RPMI8226 (cell line): ENCODE results near the gene CHERP.
A peak's percentile ranks its signal among the peaks of the same experiment; 100 is the strongest.

Experiments
- DNase-seq: peaks from one replicate; pipeline ENCODE4 v3.0.0-alpha.2; 2015

CHERP gene, protein sequence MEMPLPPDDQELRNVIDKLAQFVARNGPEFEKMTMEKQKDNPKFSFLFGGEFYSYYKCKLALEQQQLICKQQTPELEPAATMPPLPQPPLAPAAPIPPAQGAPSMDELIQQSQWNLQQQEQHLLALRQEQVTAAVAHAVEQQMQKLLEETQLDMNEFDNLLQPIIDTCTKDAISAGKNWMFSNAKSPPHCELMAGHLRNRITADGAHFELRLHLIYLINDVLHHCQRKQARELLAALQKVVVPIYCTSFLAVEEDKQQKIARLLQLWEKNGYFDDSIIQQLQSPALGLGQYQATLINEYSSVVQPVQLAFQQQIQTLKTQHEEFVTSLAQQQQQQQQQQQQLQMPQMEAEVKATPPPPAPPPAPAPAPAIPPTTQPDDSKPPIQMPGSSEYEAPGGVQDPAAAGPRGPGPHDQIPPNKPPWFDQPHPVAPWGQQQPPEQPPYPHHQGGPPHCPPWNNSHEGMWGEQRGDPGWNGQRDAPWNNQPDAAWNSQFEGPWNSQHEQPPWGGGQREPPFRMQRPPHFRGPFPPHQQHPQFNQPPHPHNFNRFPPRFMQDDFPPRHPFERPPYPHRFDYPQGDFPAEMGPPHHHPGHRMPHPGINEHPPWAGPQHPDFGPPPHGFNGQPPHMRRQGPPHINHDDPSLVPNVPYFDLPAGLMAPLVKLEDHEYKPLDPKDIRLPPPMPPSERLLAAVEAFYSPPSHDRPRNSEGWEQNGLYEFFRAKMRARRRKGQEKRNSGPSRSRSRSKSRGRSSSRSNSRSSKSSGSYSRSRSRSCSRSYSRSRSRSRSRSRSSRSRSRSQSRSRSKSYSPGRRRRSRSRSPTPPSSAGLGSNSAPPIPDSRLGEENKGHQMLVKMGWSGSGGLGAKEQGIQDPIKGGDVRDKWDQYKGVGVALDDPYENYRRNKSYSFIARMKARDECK

DNA sequence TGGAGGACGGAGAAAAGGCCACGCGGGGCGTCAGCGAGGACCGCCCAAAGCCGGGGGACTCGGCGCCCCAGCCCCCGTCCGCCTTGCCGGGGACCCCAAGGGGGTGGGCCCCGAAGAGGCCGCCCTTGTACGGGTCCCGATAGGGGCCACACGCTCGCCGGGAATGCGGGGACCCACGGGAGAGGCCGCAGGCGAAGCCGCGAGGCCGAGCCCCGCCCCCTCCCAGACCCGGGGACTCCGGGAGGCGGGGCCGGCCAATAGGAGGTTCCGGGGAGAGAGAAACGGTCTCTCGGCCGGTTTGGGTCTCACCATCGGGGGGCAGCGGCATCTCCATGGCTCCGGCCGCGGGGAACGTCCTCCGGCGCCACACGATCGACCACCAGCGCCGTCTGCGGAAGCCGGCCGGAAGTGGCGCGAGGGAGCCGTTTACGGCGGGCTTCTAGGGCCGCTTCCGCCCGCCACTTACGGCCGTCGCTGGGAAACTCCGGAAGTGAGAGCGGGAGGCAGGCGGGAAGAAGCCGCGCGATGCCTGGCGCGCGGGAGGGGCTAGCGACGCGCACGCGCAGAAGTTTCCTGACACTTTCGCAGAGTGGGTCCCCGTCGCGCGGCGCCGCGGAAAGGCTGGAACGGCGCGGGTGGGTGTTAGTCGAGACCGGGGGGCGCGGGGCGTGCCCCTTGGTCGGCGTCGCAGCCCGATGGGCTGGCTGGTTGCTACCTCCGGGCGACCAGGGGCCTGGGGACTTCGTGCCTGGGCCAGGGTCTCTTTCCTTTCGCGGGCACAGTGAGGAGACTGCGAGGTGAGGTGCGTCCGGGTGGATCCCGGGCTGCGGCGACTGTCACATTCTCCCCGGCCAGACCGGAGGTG, at the start of gene CHERP:
Gene CHERP (minus strand): TSS at position 393 of the 865 bp plus-strand sequence. CDS start 59 bp downstream, at position 334.
- DNase-seq: peak; percentile 98

DNA sequence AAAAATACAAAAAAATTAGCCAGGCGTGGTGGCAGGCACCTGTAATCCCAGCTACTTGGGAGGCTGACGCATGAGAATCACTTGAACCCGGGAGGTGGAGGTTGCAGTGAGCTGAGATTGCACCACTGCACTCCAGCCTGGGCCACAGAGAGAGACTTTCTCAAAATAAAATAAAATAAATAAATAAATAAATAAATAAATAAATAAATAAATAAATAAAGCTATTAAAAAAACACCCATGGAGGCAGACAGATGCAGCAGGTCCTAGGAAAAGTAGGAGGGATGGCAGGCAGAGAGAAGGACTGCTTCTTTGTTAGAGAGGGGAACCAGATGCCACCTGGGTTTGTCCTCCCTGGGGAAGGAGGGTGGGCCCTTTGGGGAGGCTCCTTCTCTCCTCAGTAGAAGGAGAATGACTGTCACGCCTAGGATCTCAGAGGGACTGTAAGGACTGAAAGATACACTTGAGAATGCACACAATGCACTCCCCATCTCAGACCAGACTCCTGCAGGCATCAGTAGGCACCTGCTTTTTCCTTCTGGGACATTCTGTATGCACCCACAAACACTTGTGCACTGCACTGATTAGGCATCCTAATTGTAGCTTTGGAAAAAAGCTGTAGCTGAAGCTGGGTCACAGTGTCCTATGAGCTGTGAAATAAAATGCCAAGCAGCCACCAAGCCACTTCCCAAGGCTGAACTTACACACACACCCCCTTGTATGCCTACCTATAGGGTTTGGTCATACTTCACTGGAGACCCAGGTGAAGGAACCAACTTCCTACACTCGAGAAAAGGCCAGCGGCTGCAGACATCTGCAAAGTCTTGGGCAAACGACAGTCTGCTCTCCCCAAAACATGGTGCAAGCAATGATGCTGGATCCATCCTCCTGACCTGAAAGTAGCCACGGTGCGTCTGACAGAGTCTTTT, 48.9 kb upstream of the CHERP start:
- DNase-seq: no peak

DNA sequence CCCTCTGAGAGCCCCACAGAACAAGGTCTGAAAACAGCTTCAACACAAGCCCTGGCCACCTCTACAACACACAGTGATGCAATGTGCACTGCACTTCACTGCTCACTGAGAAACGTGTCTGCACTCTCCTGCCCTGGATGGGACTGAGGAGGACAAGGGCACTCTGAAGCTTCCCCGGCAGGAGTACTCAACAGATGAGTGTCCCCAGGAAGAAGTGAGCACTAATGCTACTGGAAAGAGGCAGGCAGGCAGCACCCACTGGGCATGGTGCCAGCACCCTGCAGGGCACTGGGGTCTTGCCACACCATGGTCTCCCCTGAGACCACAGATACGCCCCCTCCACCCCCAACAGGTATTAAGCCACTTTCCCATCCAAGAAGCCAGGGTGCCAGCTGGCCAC, 47.7 kb upstream of the CHERP start:
- peak; percentile 57 for DNase-seq

DNA sequence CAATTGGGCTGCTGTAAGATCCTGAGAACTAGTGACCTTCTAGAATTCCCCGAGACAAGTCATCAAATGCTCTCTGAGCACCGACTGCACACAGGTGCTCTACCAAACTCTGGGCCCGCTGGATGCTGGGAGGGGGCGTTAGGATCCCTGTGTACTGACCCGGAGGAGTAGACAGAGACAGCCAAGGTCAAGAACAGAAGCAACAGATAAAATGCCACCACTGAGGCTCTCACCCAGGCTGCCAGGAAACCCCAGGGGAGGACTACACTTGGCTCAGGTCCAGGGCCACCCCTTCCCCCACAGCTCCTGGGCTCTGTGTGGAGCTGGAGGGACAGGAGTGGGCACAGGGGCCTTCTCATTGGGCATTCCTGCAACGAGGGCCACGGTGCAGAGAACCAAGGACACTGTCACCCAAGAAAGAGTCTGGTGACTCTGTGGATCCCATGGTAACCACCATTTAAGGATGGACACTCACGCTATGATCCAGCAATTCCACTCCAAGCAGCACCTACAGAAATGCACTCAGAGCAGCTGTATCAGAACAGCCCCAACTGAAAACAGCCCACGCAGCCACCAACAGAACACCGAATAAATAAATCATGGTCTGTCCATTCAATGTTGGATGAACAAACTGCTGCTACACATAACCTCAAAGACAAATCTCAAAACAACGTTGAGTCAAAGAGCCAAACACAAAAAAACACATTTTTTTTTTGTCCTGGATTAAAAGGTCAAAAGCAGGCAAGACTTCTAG, 46.8 kb upstream of the CHERP start:
- peak; percentile 67 for DNase-seq

DNA sequence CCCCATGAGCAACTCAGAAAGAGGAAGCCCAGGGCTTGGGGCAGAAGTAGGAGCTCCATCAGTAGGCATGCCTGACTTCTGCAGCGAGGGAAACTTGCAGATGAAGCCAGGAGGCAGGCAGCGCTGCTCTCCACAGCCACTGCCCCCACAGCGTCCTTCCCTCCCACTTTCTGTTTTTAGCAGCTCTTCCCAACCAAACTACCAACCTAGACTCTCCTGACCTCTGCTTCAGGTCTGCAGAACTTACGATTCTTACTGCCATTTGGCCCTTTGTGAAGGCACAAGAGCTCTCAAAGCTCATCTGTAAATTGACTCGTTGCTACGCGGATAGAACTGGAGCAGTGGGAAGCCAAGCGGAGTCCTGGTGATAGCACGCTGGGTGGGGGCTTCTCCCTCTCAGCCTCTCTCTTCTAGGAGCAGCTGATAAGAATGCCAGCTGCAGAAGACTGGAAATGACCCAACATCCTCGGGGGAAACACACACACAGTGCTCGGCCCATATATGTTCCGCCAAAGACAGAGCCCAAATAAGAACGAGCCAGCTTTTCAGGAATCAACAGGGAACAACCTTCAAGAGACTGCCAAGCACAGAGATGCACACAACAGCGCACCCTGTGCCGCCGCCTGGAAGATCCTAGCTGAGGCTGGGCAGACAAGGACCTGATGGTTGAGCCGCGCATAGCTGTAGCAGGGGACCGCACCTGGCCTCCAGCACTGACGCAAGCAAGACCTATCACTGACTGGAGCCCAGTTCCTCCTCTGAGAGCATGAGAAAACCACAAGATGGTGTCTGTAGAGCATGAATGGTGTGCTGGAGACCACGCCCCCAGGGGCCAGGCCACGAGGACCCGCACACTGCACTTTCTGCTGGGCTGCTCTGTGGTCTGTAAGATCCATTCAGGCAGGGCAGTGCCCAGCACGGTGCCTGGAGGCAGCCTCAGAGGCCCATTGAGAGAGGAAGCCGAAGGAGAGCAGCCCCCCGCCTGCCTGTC, 45.9 kb upstream of the CHERP start:
- peak; percentile 95 for DNase-seq

DNA sequence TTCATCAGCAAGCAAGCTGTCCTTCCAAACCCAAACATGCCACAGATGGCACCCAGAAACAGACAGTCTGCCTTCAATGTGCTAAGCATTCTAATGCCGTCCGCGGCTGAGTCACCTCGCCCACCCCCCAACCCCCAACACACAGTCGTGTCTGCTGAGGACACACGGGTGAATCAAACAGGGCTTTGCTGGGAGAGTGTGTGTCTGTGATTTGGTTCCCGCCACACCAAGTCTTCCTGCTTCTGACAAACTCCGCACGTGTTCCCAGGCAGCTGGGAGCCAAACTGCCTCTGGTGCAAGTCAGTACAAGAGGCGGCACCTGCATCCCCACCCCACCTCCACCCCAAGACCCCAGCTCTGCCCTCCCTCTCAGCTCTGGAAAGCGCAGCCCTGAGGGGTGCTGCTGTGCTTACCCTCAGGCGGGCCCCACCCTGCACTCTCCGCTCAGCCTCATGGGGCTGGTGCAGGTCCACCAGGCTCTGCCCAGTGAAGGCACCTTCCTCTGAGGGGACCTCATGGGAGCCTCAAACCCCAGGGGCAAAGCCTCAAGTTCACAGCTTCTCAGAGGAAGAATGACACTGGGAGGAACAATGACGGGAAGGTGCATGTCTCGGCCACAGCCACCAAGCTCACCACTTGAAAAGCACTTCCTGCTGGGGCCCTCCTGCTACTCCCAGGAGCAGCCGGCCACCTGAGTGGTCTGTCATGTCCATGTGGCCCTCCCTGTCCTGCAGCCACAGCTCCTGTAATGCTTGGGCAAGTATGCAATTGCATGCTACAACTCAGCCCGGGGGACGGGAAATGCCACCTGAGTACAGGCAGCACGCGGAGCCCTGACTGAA, 45.0 kb upstream of the CHERP start:
- peak; percentile 78 for DNase-seq

DNA sequence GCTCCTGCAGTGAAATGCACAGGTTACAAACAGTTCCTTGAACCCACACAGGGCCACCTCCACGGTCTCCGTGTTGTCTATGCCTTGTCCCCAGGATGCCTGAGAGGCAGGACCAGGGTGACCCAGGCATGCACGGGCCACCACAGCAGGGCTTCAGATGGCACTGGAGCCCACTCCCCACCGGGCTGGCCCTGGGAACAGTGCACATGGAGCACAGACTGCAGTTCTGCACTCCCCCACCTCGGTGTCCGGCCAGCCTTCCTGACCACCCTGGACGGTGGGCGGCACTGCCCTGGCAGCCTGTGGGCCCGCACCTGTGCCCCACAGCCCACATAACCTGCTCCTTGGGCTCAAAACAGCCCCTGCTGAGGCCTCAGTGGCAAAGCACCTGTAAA, 44.2 kb upstream of the CHERP start:
- no peak for DNase-seq

DNA sequence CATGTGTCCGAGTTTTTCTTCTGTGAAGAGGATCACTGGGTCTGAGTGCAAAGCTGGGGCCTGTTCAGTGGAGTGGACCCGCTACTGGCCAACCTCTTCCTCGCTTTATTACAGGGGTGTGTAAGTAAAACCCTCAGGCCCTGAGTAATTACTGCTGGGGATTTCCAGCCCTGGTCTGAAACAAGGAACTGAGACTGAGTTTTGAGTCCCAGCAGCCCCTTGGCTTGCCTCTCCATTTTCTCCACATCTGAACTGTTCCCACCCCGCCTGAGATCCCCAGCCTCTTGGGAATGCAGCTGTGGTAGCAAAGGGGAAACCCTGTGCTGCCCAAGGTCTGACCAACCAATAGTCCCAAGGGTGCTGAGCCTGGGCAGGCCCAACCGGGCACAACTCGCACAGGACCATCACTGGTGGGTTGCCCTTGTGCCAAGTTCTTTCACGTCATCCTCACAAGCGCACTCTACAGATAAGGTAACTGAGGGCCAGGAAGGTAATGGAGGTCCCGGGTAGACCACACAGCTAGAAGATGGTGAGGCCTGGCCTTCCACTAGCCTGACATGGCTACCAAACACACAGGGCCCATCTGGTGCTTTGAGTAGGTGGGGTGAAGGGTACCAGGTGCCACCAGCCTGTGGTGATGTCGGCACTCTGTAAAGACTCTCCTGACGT, 43.7 kb upstream of the CHERP start:
- peak; percentile 79 for DNase-seq

DNA sequence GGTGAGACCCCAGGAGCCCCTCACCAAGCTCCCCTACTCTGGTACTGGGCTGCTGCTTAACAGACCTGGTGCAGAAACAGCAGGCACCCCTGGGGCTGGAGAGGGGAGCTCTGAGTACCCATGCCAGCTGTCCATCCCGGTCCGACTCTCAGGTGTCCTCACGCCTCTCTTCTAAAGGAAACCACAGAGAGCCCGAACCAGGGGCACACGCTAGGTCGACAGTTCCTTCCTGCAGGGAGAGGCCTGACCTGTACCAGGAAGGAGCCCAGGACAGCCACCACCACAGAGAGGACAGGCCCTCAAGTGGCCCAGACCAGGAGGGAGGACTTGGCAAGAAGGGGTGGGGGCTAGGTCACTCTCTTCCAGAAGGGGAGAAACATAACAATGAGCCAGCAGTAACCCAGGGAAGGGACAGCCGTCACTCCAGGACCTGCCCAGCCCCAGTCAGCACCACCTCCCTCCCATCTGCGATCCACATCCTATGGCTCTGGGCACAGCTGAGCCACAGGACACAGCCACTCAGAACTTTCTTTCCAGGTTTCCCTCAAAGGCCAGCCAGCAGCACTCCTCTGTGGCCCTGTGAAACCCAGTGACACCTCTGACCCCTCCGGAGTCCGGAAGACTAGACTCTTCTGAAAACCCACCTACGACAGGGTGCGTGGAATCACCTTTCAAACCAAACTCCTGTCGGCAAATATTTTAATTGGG, 43.0 kb upstream of the CHERP start:
- peak; percentile 29 for DNase-seq

DNA sequence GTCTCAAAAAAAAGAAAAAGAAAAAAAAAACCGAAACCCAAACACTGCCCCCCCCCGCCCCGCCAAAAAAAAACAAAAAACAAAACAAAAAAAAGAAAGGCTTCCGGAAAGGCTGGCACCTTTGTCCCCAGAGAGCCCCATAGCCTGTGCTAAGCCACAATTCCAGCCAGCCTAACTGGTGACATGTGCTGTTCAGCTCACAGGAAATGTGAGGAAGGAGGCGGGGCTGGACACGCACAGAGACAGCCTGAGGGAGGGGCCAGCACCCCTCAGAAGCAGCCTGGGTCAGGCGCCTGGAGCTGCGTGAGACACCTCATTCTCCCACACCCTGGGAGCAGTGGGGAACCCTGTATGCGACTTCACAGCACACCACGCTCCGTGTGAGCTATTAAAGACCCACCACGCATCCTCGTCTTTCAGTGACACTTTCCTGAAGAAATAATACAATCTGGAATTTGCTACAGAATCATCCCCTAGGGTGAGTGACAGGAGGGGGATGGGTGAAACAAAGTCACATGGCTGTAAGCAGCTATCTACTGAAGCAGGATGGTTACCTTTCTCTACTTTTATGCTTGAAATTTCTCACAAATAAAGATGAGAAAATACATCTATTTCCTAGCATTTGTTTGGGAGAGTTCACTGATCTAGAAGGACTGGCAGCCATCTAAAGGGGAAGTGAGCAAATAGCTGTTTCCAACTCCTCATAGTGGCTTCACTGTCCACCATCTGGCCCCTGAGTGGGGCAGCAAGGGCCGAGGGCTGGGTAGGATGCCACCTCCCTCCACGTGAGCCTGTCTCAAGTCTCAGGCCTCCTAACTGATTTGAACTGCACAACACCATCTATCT, 42.2 kb upstream of the CHERP start:
- peak; percentile 96 for DNase-seq

DNA sequence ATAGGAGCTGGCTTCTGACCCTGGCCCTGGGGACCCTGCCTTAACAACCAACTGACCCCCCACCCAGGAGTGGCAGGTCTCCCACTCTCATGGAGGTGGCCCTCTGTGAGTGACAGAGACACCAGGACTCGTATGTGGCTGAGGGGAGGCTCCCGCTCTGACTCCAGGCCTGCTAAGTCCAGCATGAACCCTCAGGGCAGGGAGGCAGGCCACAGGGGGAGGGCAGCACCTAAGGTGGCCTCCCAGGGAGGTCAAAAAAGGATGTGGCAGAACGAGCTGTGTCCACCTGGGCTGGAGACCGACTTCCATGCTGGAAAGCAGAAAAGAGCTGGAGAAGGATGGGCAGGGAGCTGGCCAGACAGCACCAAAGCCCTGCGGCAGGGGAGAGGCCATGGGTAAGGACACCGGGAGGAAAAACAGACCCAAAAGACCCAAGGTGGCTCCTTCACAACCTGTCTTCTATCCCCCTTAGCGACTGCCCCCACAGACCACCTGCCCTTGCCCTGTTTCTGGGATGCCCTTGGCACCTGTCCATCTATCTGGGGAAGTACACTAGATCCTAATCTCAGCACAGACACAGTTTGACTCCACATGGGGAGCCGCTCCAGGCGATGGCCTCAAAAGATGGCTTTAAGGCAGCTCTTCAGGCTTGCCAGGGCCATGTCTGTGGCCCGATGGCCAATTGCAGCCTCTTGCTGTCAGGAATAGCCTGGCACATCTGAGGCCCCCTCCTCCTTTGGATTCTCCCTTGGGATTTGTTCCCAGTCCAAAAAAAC, 40.4 kb upstream of the CHERP start:
- no peak for DNase-seq

DNA sequence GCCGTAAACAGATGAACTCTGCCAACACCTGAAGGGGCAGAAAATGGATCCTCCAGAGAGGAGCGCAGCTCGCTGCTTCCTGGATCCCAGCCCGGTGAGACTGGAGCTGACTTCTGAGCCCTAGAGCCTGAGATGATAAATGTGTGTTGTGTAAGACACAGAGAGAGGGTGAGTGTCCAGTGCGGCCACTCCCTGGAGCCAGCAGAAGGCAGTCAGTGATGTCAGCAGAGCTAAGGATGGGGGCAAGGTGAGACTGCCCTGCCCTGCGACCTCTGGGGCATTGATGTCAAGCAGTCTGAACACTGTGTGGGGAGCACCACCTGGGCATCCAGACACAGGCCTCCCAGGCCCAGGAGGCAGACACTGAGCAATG, 39.7 kb upstream of the CHERP start:
- no peak for DNase-seq

DNA sequence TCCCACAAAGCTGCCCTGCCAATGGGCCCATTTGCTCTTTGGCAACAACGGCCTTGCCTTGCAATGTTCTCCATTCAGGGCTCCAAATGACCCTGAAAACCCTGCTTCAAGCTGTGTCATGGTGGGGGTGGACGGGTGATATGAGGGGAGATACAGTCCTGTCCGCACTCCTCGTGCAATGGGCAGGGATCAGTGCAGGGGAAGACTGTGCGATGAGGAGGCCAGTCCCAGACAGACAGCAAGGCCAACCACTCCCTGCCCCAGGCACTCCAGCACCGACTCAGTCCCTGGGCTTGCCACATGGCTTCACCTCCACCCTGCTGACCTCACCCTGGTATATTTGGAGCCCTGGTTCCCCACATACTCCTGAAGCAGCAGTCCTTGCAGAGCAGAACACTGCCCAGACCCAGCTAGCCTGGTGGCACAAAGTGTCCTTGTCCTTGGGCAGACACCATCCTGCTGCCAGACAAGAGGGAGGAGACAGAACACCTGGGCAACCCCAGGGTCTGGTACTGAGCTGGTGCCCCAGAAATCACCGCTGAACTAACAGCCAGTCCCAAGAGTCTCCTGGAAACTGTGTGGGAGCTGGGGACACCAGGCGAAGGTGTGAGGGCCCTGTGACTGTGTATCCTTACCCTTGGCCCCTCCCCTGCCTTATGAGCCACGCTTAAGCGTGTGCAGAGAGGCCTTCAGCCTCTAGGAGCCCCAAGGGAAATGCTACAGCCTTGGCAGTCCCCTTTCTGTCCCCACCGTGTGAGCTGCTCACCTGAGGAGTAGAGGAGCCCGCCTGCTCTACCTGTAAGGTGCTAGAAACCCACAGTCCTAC, 39.1 kb upstream of the CHERP start:
- no peak for DNase-seq

DNA sequence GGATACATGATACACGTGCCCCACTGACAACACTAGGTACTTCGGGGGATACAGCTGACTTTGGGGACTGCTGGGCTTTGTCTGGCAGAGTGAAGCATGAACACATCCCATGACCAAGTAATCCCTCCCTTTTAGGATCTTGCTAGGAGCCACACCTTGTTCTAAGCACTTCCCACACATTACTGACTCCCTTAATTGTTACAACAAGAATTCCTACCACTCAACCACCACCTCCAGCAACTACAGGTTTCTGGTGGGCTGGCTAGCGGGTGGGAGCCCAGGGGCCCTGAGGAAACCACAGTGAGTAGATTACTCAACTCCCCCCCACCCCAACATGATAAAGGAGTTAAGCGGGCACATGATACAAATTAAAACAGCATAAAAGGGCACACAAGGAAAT, 37.1 kb upstream of the CHERP start:
- DNase-seq: no peak

DNA sequence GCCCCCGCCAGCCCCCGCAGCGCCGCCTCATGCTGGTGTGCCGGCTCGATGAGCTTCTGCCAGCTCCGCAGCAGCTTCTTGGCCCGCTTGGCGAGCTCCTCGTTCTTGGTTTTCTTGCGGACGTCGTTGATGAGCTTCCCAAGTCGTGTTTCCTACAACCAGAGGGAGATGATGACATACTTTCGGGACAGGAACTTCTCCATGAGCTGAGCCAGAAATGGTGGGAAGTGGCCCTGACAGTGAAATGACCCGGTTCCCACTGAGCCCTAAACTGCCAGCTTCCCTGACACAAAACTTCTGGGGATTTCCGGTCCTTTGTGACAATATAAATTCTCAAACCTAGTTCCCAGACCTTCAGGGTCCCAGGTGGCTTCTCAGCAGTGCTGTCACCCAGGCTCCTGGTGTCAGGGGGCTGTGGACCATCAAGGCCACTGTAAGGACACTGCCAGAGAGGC, 35.3 kb upstream of the CHERP start:
- no peak for DNase-seq
